GM21619 (cell line): ENCODE results near the gene SEC61A2.
A peak's percentile ranks its signal among the peaks of the same experiment; 100 is the strongest.

Experiments used
- ATAC-seq: cut with Tn5 transposase; IDR thresholded peaks from one replicate; pipeline ENCODE4 v1.9.1; 2021; ENCODE audit not compliant: unreplicated experiment

The SEC61A2 gene

GRCh38 chr10:12195603-12196506 lies 66.4 kb downstream of the SEC61A2 start, which contains the start of the genes CDC123 and NUDT5:
CDC123 (plus strand) TSS chr10:12196188; CDS start chr10:12196246, 58 bp downstream.
NUDT5 (minus strand) TSS chr10:12195891; CDS start chr10:12186291, 9,600 bp downstream.
- peak; percentile 88 for ATAC-seq

- no peak for ATAC-seq
Measured at GRCh38 chr10:12196531-12197211, 67.2 kb downstream of the SEC61A2 start.

- ATAC-seq = no peak
Measured at GRCh38 chr10:12198156-12198555, 68.7 kb downstream of the SEC61A2 start.

DNA sequence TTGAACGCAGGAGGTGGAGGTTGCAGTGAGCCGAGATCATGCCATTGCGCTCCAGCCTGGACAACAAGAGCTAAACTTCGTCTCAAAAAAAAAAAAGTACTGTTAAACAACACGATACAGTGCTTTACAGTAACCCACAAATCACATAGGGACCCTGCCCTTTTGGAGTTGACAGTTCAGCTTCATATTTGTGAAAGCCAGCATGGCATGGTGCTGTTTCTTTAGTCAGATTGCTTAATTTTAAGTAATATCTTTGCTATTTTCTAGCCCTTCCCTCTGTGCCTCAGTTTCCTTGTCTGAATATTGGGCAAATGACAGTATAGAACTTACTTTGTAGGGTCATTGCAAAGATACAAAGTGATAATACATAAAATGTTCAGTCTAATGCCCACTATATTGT lies 71.4 kb downstream of the SEC61A2 start:
- ATAC-seq = no peak

DNA sequence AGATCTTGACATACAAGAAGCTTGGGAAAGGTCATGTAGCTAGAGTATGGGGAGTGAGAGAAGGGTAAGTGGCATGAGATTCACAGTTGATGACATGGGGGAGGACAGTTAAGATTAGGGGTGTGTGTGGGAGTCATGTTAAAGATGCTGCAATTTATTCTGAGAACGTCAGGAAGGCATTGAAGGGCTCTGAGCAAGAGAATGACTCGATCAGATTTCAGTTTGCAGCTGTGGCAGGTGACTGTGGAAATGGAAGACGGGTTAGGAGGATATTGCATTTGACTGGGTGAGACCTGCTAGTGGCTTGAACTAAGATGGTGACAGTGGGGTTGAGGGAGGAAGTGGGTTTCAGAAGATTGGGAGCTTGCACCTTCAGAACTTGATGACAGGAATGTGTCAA lies 72.1 kb downstream of the SEC61A2 start:
- ATAC-seq = no peak

GRCh38 chr10:12202226-12202625 lies 72.7 kb downstream of the SEC61A2 start:
- no peak for ATAC-seq

- no peak for ATAC-seq
Measured at GRCh38 chr10:12205082-12205481, 75.6 kb downstream of the SEC61A2 start.

DNA sequence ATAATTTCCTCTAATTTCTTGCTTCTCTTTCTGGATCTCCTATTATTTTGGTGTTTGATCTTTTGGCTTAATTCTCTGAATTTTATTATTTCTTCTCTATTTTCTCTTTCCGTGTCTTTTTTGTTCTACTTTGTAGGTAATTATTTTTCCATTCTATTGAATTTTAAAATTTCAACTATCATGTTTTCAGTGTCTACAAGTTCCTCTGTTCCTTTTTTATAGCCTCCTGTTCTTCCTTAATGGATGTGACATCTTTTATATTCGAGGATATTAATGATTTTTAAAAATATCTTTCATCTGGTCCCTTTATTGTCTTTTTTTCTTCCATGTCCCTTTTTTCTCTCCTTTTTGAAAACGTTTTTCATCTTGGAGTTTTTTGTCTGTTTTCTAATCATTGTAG lies 77.6 kb downstream of the SEC61A2 start:
- ATAC-seq = no peak

DNA sequence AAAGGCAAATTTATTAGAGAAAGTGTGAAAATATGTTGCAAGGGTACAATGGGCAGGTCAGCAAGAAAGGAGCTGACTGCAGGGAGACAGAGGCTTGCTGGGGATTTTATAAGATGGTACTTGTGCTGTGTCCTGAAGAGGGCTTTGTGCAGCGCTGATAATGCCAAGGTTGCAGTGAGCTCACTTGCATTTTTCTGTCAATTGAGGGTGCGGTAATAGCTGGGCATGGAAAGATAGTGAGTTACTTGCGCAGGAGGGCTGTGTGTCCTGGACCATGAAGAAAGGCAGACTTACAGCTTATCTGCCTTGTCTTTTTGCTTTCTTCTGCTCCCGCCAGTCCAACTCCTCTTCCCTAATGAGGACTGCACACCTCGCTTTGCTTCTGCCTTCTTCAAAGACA lies 79.0 kb downstream of the SEC61A2 start:
- ATAC-seq = no peak

DNA sequence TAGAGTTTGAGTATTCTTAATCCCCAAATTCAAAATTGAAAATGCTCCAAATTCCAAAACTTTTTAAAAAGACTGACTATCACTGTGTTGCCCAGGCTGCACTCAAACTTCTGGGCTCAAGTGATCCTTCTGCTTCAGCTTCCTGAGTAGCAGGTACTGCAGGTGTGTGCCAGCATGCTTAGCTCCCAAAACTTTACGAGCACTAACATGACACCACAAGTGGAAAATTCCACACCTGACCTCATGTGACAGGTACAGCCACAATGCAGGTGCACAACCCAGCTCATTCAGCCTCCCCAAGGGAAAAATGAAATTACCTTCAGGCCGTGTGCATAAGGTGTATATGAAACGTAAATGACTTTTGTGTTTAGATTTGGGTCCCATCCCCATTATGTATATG lies 83.0 kb downstream of the SEC61A2 start:
- no peak for ATAC-seq

- no peak for ATAC-seq
Measured at GRCh38 chr10:12213621-12214020, 84.1 kb downstream of the SEC61A2 start.

- no peak for ATAC-seq
Measured at GRCh38 chr10:12214093-12214492, 84.6 kb downstream of the SEC61A2 start.

GRCh38 chr10:12214763-12215218 lies 85.3 kb downstream of the SEC61A2 start:
- no peak for ATAC-seq
